HEK293 (cell line): ENCODE measurements around the gene FANCE.

Experiments used
- ZBTB26 ChIP-seq: fragments of 450-650 bp; formaldehyde crosslinking; optimal IDR thresholded peaks from 2 replicates; pipeline ENCODE3; 2016; ENCODE audit warnings: missing biosample characterization, mild to moderate bottlenecking, missing genetic modification characterization
- ZNF121 ChIP-seq: fragments of 450-650 bp; formaldehyde crosslinking; IDR thresholded peaks from 2 replicates; pipeline ENCODE4 v1.5.1; 2016; ENCODE audit warnings: missing biosample characterization, missing genetic modification characterization
- ZNF26 ChIP-seq: fragments of 450-650 bp; formaldehyde crosslinking; IDR thresholded peaks from 2 replicates; pipeline ENCODE4 v1.5.1; 2016; ENCODE audit warnings: missing biosample characterization, missing genetic modification characterization
- ZNF398 ChIP-seq: fragments of 450-650 bp; formaldehyde crosslinking; IDR thresholded peaks from 2 replicates; pipeline ENCODE4 v1.5.1; 2017; ENCODE audit warnings: missing biosample characterization, missing genetic modification characterization
- ZNF768 ChIP-seq: fragments of 450-650 bp; formaldehyde crosslinking; IDR thresholded peaks from 2 replicates; pipeline ENCODE4 v1.5.1; 2018; ENCODE audit warnings: missing biosample characterization, mild to moderate bottlenecking, missing genetic modification characterization
- ZSCAN18 ChIP-seq: fragments of 450-650 bp; formaldehyde crosslinking; IDR thresholded peaks from 2 replicates; pipeline ENCODE4 v1.5.1; 2016; ENCODE audit warnings: missing biosample characterization, missing genetic modification characterization
- TF ChIP-seq, protein P1 (sequence below): fragments of 450-650 bp; formaldehyde crosslinking; IDR thresholded peaks from 2 replicates; pipeline ENCODE4 v1.5.1; 2016; ENCODE audit warnings: missing biosample characterization, missing genetic modification characterization

- TF ChIP-seq ZSCAN18 (tag by site-specific recombination) (no peak), ZNF121 (tag by site-specific recombination) (no peak), ZNF398 (no peak), ZNF768 (tag by site-specific recombination) (no peak), ZNF26 (no peak), ZBTB26 (tag by site-specific recombination) (no peak)
- TF ChIP-seq, protein P1, sequence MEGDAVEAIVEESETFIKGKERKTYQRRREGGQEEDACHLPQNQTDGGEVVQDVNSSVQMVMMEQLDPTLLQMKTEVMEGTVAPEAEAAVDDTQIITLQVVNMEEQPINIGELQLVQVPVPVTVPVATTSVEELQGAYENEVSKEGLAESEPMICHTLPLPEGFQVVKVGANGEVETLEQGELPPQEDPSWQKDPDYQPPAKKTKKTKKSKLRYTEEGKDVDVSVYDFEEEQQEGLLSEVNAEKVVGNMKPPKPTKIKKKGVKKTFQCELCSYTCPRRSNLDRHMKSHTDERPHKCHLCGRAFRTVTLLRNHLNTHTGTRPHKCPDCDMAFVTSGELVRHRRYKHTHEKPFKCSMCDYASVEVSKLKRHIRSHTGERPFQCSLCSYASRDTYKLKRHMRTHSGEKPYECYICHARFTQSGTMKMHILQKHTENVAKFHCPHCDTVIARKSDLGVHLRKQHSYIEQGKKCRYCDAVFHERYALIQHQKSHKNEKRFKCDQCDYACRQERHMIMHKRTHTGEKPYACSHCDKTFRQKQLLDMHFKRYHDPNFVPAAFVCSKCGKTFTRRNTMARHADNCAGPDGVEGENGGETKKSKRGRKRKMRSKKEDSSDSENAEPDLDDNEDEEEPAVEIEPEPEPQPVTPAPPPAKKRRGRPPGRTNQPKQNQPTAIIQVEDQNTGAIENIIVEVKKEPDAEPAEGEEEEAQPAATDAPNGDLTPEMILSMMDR = no peak
These were observed 40.8 kb downstream of the FANCE start for GRCh38 chr6:35492974-35493284.
